HepG2 (cell line): ENCODE data around the gene HYAL1. TPM values are rescaled to one million over a fixed set of nuclear protein-coding genes. Genes with fewer than 3 reads are reported as not detected.
A peak's percentile ranks its signal among the peaks of the same experiment; 100 is the strongest.

Experiments
- AHDC1 ChIP-seq: sonication (generic); formaldehyde crosslinking; IDR thresholded peaks from 2 replicates; pipeline ENCODE4 v1.5.1; 2020; ENCODE audit warnings: mild to moderate bottlenecking, missing genetic modification reagents, borderline replicate concordance
- ARID3A ChIP-seq: IDR thresholded peaks from 2 replicates; pipeline ENCODE4 v1.6.1; 2012; ENCODE audit warnings: low read depth, low read length, improper control_type of control experiment
- TBP ChIP-seq: sonication (generic); formaldehyde crosslinking; IDR thresholded peaks from 2 replicates; pipeline ENCODE4 v1.5.0; 2020; ENCODE audit warnings: missing genetic modification reagents
- ZNF232 ChIP-seq: sonication (generic); formaldehyde crosslinking; IDR thresholded peaks from 2 replicates; pipeline ENCODE4 v1.4.0; 2020; ENCODE audit warnings: missing genetic modification reagents, borderline replicate concordance
- polyA plus RNA-seq, 8 experiments: library from polyadenylated mRNA; depleted of rRNA in 3 of 8; stranded (reverse) in 7 of 8; unstranded in 1 of 8; fragments of >200 nt; fragmentation: Illumina TruSeq in 4 of 8; extraction: Trizol in 4 of 8; gene quantifications; 2 replicates each; pipeline versions ENCODE4 v1.2.1 to v1.2.3, GENCODE V29; 2011 to 2016; ENCODE audit warnings: low read depth in 4 of 8, missing spikeins in 1 of 8, mixed read lengths in 1 of 8; ENCODE audit not compliant: insufficient read depth in 1 of 8
- total RNA-seq, 5 experiments: library from RNA; depleted of rRNA; stranded (reverse); fragments of >200 nt; fragmentation: Illumina TruSeq; extraction: Trizol; gene quantifications; 2 replicates each; pipeline ENCODE4 v1.2.3, GENCODE V29; 2016; ENCODE audit warnings: low read depth in 1 of 5
- TF ChIP-seq, protein P1 (sequence below), 2 experiments: fragments of 450-650 bp in 1 of 2; sonication (generic) in 1 of 2; formaldehyde crosslinking in 1 of 2; IDR thresholded peaks; 2 replicates each; pipeline versions ENCODE4 v1.6.1 to v1.8.0; 2016 to 2022; ENCODE audit warnings: antibody characterized with exemption in 1 of 2, mild to moderate bottlenecking in 1 of 2, missing genetic modification reagents in 1 of 2

HYAL1 gene
- total and polyA plus RNA-seq, 2 of the 13 experiments (the other 11 are each of a cell fraction or from before 2014, with no cell fraction given): 76.5 to 193 TPM

DNA sequence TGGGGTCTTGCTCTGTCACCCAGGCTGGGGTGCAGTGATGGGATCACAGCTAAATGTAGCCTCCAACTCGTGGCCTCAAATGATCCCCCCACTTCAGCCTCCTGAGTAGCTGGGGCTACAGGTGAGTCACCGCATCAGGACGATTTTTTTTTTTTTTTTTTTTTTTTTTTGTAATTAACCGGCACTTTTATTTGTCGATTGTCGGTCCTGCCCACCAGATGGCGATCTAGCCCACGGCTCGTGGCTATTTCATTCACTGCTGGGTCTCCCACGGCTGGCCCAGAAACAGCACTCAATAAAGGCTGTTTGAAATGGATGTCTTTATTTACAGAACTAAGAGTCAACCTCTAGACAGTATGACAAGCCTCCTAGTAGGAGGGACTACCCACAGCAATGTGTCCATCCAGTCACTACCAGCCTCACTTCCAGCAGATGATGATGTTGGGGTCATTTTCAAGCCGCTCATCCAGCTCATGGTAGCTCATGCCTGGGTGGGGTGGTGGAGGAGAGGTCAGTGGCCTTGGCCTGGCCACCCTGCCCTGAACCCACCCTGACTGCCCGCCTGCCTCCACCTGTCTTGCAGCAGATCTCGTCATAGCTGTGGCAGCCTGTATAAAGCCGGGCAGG, 43.9 kb upstream of the HYAL1 start (continued):
- TF ChIP-seq, protein P1, sequence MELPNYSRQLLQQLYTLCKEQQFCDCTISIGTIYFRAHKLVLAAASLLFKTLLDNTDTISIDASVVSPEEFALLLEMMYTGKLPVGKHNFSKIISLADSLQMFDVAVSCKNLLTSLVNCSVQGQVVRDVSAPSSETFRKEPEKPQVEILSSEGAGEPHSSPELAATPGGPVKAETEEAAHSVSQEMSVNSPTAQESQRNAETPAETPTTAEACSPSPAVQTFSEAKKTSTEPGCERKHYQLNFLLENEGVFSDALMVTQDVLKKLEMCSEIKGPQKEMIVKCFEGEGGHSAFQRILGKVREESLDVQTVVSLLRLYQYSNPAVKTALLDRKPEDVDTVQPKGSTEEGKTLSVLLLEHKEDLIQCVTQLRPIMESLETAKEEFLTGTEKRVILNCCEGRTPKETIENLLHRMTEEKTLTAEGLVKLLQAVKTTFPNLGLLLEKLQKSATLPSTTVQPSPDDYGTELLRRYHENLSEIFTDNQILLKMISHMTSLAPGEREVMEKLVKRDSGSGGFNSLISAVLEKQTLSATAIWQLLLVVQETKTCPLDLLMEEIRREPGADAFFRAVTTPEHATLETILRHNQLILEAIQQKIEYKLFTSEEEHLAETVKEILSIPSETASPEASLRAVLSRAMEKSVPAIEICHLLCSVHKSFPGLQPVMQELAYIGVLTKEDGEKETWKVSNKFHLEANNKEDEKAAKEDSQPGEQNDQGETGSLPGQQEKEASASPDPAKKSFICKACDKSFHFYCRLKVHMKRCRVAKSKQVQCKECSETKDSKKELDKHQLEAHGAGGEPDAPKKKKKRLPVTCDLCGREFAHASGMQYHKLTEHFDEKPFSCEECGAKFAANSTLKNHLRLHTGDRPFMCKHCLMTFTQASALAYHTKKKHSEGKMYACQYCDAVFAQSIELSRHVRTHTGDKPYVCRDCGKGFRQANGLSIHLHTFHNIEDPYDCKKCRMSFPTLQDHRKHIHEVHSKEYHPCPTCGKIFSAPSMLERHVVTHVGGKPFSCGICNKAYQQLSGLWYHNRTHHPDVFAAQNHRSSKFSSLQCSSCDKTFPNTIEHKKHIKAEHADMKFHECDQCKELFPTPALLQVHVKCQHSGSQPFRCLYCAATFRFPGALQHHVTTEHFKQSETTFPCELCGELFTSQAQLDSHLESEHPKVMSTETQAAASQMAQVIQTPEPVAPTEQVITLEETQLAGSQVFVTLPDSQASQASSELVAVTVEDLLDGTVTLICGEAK (IDR thresholded peaks at IDR 0.05): no peak
- TF ChIP-seq, protein P1 (CRISPR knock-in tag; IDR thresholded peaks at IDR 0.05): peak; percentile 92
- TF ChIP-seq TBP (CRISPR knock-in tag) (no peak), ZNF232 (CRISPR knock-in tag) (no peak), AHDC1 (no peak), ARID3A (peak; percentile 96)
